Activated naive CD4-positive, alpha-beta T cell (primary cell): ENCODE results near the gene RSU1.

Experiments
- DNase-seq, 4 experiments: peaks; one replicate each; lab custom pipeline; 2025; lab: John Stamatoyannopoulos, UW

The RSU1 gene

DNA sequence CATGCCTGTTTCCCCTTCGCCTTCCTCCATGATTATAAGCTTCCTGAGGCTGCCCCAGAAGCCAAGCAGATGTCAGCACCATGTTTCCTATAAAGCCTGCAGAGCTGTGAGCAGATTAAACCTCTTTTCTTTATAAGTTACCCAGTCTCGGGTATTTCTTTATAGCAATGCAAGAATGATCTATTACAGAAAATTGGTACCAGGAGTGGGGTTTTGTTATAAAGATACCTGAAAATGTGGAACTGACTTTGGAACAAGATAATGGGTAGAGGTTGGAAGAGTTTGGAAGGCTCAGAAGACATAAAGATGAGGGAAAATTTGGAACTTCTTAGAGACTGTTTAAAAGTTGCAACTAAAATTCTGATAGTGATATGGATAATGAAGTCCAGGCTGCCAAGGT is 4.8 kb upstream of the RSU1 start:
- DNase-seq, result no peak

GRCh38 chr10:16820421-16820820 is 3.2 kb upstream of the RSU1 start:
- DNase-seq, result no peak

- no peak for DNase-seq
Measured at GRCh38 chr10:16820018-16820417, 2.8 kb upstream of the RSU1 start.

DNA sequence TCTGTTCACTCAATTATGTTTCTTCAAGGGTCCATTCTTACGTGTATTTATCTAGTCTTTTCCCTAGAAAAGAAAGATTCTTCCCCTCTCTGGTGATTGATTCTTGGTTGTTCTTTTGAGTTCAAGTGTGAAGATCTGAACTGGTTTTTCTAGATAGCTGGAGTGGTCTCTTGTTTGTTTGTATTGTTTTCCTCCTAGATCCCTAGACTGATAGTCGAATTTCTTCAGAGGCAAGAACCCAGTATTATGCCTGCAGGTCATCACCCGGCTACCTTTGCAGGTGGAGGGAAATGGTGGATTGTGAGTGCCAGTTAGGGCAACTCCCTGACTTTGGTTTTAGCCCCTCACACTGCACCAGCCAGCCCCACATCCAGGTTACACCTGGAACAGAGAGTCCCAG is 2.2 kb upstream of the RSU1 start:
- no peak for DNase-seq

GRCh38 chr10:16819026-16819425 is 1.8 kb upstream of the RSU1 start:
- DNase-seq, result no peak

GRCh38 chr10:16816830-16817124 is 447 bp downstream of the RSU1 start:
- no peak for DNase-seq

DNA sequence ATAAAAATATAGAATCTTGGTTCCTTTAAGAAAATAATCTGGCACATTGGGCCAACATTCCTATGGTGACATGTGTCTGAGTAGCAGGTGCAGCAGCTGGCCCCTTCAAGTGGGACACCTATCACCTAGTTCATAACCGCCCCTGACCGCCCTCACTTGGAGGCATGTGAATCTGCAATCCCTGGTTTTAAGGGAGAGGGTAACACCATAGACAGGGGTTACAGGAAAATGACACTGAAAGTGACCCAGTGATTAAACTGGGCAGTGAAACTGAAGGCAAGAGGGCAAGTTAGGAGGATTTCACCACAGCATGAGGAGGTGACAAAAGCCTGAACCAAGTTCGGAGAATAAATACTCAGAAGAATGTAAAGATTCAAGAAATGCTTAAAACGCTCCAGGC is 1.1 kb downstream of the RSU1 start:
- no peak for DNase-seq

- DNase-seq, result no peak
Measured at GRCh38 chr10:16814012-16814411, 3.2 kb downstream of the RSU1 start.

DNA sequence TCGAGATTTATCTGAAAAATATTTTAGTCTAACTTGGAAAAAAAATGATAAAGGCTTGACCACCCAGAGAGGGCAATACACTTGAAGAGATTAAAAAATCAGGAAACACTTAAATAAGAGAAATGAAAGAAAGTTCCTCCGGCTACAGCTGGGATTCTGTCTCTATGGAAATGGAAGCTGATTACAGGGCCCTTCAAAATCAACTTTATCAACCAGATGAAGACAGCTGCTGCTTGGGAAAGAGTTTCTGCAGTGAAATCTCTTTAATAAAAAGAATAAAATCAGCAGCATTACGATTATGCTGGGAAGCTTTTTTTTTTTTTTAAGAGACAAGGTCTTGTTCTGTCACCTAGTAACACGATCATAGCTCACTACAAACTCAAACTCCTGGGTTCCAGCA is 4.5 kb downstream of the RSU1 start:
- no peak for DNase-seq

GRCh38 chr10:16811765-16812164 is 5.5 kb downstream of the RSU1 start:
- no peak for DNase-seq

DNA sequence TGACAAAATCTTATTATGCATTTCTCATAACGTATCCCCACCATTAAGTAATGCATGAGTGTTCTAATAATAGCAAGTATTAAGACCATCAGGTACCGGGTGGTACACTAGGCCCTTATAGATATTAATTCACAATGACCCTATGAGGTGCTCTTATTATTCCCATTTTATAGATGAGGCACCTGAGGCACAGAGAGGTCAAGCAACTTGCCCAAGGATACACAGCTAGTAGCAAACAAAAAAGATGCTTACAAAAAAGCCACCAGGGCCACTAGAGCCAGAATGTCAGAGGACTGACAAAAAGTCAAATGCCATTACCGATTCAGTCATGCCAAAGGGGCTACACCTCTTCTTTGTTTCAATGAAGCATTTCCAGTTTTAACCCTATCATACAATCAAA is 5.9 kb downstream of the RSU1 start:
- DNase-seq, result no peak

DNA sequence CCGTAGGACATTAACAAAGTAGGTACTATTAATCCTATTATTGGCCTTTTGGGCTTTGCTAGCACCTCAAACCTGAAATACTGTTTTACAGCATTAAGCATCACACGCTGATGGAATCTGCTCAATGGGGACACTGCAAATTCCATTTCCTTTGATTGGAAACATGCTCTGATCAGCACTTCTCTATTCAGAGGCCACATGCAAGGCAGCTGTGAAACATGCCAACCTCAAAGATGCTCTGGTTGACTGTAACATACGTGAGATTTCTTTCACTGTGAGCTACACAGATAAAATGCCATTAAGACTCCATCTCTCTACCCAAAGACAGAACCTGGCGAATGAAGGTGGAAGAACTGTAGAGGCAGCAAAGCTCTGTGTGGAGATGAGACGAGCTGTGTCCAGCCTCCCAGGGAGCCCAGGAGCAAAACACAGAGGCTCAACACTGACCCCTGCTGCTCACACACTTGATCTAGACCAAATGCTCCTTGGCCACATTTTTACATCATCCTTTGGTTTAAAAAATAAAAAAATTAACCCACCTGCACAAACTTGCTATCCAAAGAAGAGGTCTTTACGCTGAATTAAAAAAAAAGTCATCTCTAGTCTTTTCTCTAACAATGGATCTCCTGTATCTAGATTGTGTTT is 8.0 kb downstream of the RSU1 start:
- peak in 1 of 4 experiments; percentile 5 for DNase-seq

- DNase-seq, result no peak
Measured at GRCh38 chr10:16804123-16804522, 13.1 kb downstream of the RSU1 start.

DNA sequence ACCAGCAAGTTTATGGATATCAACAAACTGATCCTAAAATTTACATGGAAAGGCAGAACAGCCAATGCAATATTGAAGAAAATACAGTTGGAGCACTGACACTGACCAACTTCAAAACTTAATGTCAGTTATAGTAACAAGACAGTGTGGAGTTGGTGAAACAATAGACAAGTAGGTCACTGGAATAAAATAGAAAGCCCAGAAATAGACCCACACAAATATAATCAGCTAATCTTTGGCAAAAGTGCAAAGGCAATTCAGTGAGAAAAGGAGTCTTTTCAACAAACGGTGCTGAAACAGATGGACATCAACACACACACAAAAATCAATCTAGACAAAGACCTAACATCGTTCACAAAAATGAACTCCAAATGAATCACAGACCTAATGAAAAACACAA is 13.8 kb downstream of the RSU1 start:
- DNase-seq, result no peak

DNA sequence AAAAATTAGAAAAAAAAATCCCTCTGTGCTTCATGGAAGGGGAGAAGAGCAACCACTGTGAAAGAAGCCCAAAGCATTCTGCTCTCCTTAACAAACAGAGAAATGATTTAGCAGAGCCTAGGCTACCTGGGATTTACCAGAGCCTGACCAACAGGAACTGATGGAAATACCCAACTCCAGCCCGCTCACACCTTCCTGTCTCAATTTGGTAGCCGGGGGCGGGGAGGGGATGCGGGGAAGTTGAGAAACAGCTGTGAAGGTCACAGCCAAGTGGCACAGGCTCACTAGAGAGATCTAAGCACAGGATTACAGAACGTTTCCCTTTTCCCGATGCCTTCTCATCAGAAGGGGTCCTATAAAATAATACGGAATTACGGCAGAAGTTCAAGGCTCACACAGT is 17.6 kb downstream of the RSU1 start:
- DNase-seq, result no peak

- DNase-seq, result no peak
Measured at GRCh38 chr10:16798571-16798970, 18.7 kb downstream of the RSU1 start.

DNA sequence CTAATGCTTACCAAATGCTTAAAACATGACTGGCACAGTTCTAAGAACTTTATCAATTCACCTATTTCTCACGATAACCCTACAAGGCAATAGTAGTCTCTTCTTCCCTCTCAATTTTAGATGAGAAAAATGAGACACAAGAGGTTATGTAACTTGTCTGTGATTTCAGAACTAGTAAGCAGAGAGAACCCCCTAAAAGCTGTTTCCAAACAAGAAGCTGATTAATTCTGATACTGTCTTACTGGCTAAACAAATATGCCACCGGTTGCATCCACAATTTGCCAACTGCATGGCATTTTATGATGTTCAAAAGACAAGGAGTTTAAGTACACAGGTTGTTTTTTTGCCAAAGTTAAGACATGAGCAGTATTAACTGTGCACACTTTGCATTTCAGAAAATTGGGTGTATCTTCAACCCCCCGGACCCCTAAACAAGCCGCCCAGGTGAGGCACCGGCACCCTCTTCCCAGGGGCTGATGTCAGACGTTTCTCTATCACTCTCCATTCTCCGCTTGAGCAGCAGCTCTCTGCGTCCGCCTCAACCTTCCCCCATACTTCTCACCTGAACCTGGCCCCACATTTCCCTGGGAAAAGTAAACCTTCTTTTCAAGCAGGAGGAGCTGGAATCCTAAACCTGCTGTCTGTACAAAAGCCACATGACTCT is 21.7 kb downstream of the RSU1 start:
- DNase-seq, result no peak

- no peak for DNase-seq
Measured at GRCh38 chr10:16794005-16794404, 23.2 kb downstream of the RSU1 start.

DNA sequence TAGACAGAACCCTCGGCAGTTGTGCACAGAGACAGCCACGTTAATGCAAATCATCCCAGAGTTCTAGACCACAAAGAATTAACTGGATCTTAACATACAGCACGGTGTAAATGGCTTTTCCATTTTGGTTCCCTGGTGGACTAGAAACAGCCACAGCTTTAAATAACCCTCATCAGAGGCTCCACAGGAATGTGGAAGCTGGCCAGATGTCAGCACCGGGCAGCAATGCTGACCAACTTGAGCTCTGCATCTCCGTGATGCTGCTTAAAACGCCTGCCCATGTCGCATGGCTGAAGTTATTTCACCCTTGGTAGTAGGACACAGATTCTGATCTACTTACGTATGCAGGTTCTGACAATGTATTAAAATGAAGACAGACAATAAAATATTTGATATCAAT is 24.5 kb downstream of the RSU1 start:
- no peak for DNase-seq

DNA sequence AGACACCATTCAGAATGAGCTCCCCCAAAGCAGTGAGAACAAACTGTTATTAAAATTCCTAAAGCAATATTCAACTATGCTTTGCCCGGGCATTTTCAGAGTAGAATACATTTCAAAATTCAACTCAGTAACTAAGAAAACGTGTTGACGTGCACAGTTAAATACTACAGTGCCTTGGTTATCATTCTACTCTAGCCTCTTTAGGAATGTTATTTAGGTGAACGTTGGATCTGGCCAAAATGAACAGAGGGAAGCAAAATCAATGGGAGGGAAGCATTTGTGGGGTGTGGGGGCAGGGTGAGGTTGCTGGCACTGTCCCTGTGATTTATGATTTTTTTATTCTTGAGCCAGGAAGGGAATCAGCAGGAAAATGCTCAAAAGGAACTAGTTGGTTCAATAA is 27.5 kb downstream of the RSU1 start:
- DNase-seq, result no peak

GRCh38 chr10:16789261-16789660 is 28.0 kb downstream of the RSU1 start:
- DNase-seq, result no peak

- no peak for DNase-seq
Measured at GRCh38 chr10:16788778-16789177, 28.4 kb downstream of the RSU1 start.

- no peak for DNase-seq
Measured at GRCh38 chr10:16788125-16788524, 29.1 kb downstream of the RSU1 start.

DNA sequence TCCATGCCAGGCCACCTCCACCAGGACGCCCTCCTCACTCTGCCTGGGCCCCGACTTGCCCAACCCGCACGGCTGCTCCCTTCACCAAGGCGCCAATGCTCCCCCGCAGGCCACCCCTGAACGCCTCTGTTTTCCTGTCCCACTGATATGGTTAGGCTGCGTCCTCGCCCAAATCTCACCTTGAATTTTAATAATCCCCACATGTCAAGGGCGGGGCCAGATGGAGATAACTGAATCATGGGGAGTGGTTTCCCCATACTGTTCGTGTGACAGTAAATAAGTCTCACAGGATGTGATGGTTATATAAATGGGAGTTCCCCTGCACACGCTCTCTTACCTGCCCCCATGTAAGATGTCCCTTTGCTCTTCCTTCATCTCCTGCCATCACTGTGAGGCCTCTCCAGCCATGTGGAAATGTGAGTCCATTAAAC is 29.8 kb downstream of the RSU1 start:
- DNase-seq, result peak in 3 of 4 experiments; percentile 5 to 22 (median 7)
